WTC11 (cell line): Measurements from ENCODE around the gene KNG1. TPM values are rescaled to one million over a fixed set of nuclear protein-coding genes. Genes with fewer than 3 reads are reported as not detected.

ENCODE experiments used
- ATAC-seq: fragments of 200-7000 bp; cut with Tn5 transposase; 2 replicates; pipeline ENCODE4 v1.10.0; 2021; ENCODE audit warnings: mild to moderate bottlenecking, moderate library complexity
- CTCF ChIA-PET: fragments of 300-600 bp; sonication (Branson Sonifier 250); formaldehyde crosslinking; loops from one replicate; lab custom pipeline; 2021; ENCODE audit warnings: antibody characterized with exemption; lab: Charles Lee
- POLR2A ChIA-PET: fragments of 350-600 bp; sonication (Branson Sonifier 250); formaldehyde crosslinking; loops from one replicate; lab custom pipeline; 2021; ENCODE audit warnings: antibody characterized with exemption; lab: Charles Lee
- DNase-seq: peaks from one replicate; pipeline ENCODE4 v3.0.0; 2021; ENCODE audit warnings: low spot score
- H3K27ac Mint-ChIP-seq: 2 replicates; pipeline ENCODE4 v1.8.0; 2021; ENCODE audit warnings: mixed read lengths
- H3K27me3 Mint-ChIP-seq: 2 replicates; pipeline ENCODE4 v1.8.0; 2021; ENCODE audit warnings: low read depth, mild to moderate bottlenecking, moderate library complexity, mixed read lengths
- H3K36me3 Mint-ChIP-seq: 2 replicates; pipeline ENCODE4 v1.8.0; 2021; ENCODE audit warnings: mixed read lengths
- H3K4me1 Mint-ChIP-seq: 2 replicates; pipeline ENCODE4 v1.8.0; 2022; ENCODE audit warnings: mixed read lengths
- H3K4me3 Mint-ChIP-seq: 2 replicates; pipeline ENCODE4 v1.8.0; 2021; ENCODE audit warnings: mild to moderate bottlenecking, moderate library complexity, mixed read lengths
- H3K9me3 Mint-ChIP-seq: 2 replicates; pipeline ENCODE4 v1.8.0; 2021; ENCODE audit warnings: mixed read lengths
- CREB1 ChIP-seq: sonication (generic); formaldehyde crosslinking; IDR thresholded peaks from 2 replicates; pipeline ENCODE4 v1.8.0; 2023; ENCODE audit warnings: mild to moderate bottlenecking, missing genetic modification reagents
- CREM ChIP-seq: sonication (generic); formaldehyde crosslinking; IDR thresholded peaks from 2 replicates; pipeline ENCODE4 v1.8.1; 2022; ENCODE audit warnings: mild to moderate bottlenecking, missing genetic modification reagents, moderate library complexity
- GABPB1 ChIP-seq: sonication (generic); formaldehyde crosslinking; IDR thresholded peaks from 2 replicates; pipeline ENCODE4 v1.8.1; 2023; ENCODE audit warnings: mild to moderate bottlenecking, missing genetic modification reagents
- GRHL2 ChIP-seq: fragments of 250-450 bp; sonication (Bioruptor Pico); IDR thresholded peaks from 2 replicates; pipeline ENCODE4 v1.8.0; 2022; ENCODE audit warnings: mild to moderate bottlenecking, moderate library complexity; ENCODE audit not compliant: insufficient replicate concordance, severe bottlenecking
- HMGA2 ChIP-seq: fragments of 250-450 bp; sonication (Bioruptor Pico); IDR thresholded peaks from 2 replicates; pipeline ENCODE4 v1.4.0; 2021; ENCODE audit warnings: mild to moderate bottlenecking, moderate library complexity
- MYBL2 ChIP-seq: sonication (generic); formaldehyde crosslinking; IDR thresholded peaks from 2 replicates; pipeline ENCODE4 v1.8.1; 2023; ENCODE audit warnings: mild to moderate bottlenecking, moderate library complexity, missing genetic modification reagents
- NFE2L1 ChIP-seq: sonication (generic); formaldehyde crosslinking; IDR thresholded peaks from 2 replicates; pipeline ENCODE4 v1.8.1; 2023; ENCODE audit warnings: missing genetic modification reagents
- NR3C1 ChIP-seq: sonication (generic); formaldehyde crosslinking; conservative IDR thresholded peaks from 2 replicates; pipeline ENCODE4 v1.8.1; 2023; ENCODE audit warnings: low read depth, mild to moderate bottlenecking, missing genetic modification reagents
- SMAD4 ChIP-seq: sonication (generic); formaldehyde crosslinking; IDR thresholded peaks from 2 replicates; pipeline ENCODE4 v1.8.0; 2022; ENCODE audit warnings: mild to moderate bottlenecking, missing genetic modification reagents
- ZBTB21 ChIP-seq: sonication (generic); formaldehyde crosslinking; IDR thresholded peaks from 2 replicates; pipeline ENCODE4 v1.8.1; 2023; ENCODE audit warnings: mild to moderate bottlenecking, missing genetic modification reagents, borderline replicate concordance
- ZNF121 ChIP-seq: sonication (generic); formaldehyde crosslinking; IDR thresholded peaks from 2 replicates; pipeline ENCODE4 v1.8.0; 2023; ENCODE audit warnings: missing genetic modification reagents
- ZNF416 ChIP-seq: fragments of 250-450 bp; sonication (Bioruptor Pico); IDR thresholded peaks from 2 replicates; pipeline ENCODE4 v1.9.0; 2021; ENCODE audit warnings: mild to moderate bottlenecking, inconsistent platforms
- total RNA-seq: library from RNA; stranded (reverse); gene quantifications from 3 replicates; pipeline ENCODE4 v1.2.3, GENCODE V29; 2021
- TF ChIP-seq, protein P1 (sequence below): sonication (generic); formaldehyde crosslinking; IDR thresholded peaks from 2 replicates; pipeline ENCODE4 v1.8.0; 2022; ENCODE audit warnings: mild to moderate bottlenecking, missing genetic modification reagents
- TF ChIP-seq, protein P2 (sequence below): fragments of 250-450 bp; sonication (Bioruptor Pico); IDR thresholded peaks from 2 replicates; pipeline ENCODE4 v1.9.0; 2021; ENCODE audit warnings: mild to moderate bottlenecking
- TF ChIP-seq, protein P3 (sequence below): sonication (generic); formaldehyde crosslinking; conservative IDR thresholded peaks from 2 replicates; pipeline ENCODE4 v1.8.1; 2022; ENCODE audit warnings: mild to moderate bottlenecking, missing genetic modification reagents
- TF ChIP-seq, protein P4 (sequence below): fragments of 250-450 bp; sonication (Bioruptor Pico); IDR thresholded peaks from 2 replicates; pipeline ENCODE4 v1.9.0; 2021; ENCODE audit warnings: mild to moderate bottlenecking, borderline replicate concordance
- TF ChIP-seq, protein P5 (sequence below): fragments of 250-450 bp; sonication (Bioruptor Pico); IDR thresholded peaks from 2 replicates; pipeline ENCODE4 v1.9.0; 2021; ENCODE audit warnings: mild to moderate bottlenecking

Gene KNG1
- total RNA-seq, 1 experiment from 2014 or later = 0.13 TPM

DNA sequence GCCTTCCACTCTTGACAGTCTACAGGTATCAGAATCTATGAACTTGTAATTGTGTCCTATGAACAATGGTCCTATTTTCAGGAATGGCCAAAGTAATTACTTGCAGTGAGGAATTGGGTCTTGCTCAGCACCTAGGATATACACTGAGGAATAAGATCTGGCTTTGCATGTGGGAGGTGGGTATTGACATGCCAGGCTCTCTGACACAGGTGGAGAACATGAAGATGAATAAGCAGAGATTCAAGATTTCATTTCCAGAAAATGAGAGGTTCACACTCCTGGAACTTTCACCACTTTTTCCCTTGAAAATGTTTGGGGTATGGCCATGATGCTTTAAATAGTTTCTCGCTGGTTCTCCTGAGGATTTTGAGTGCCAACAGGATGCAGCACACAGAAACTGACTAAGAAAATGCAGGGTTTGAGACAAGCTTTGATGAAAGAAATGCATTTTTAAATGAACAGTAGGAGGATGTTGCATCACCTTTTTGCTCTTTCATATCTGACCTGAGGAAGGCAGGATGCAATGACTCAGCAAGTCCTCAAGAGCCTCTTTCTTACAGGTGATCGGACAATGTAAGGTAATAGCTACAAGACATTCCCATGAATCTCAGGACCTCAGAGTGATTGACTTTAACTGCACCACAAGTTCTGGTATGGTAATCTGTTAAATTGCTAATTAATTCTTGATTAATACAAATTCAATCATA is 47.6 kb upstream of the KNG1 start:
- Mint-ChIP-seq H3K27me3 (peaks cover 6% of the 10 kb centered on the region), H3K4me3 (no peak overlapping the region), H3K4me1 (peaks cover 22% of the 10 kb centered on the region), H3K36me3 (no peaks in the 10 kb centered on the region), H3K27ac (no peak overlapping the region), H3K9me3 (no peaks in the 10 kb centered on the region)
- ATAC-seq (no peak), DNase-seq (no peak)
- ChIA-PET CTCF (no interaction called here), POLR2A (no interaction called here)
- TF ChIP-seq CREB1 (CRISPR knock-in tag) = no peak
- TF ChIP-seq GRHL2 = no peak
- peak; percentile 59 for TF ChIP-seq GABPB1 (CRISPR knock-in tag)
- no peak for TF ChIP-seq CREM
- TF ChIP-seq, protein P1, sequence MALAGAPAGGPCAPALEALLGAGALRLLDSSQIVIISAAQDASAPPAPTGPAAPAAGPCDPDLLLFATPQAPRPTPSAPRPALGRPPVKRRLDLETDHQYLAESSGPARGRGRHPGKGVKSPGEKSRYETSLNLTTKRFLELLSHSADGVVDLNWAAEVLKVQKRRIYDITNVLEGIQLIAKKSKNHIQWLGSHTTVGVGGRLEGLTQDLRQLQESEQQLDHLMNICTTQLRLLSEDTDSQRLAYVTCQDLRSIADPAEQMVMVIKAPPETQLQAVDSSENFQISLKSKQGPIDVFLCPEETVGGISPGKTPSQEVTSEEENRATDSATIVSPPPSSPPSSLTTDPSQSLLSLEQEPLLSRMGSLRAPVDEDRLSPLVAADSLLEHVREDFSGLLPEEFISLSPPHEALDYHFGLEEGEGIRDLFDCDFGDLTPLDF (CRISPR knock-in tag) = no peak
- TF ChIP-seq NFE2L1 = peak; percentile 59; the same call in 1 of the 2 replicates

DNA sequence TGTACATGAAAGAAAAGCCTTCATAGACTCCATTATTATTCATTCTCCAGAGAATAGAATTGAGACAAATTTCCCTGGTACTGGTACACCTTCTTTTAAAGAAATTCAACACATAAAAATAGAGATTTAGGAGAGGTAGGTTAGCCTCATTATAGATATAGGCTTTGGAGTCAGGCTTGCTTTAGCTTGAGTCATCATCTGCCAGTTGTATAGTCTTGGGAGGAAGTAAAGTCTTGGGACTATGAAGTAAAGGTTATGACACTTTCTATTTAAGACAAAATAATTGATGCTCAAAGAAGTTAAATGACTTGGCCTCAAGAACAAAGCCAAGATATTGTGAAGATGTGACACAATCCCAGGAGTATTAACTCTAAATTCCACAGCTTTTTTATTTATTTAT is 47.0 kb upstream of the KNG1 start:
- Mint-ChIP-seq H3K9me3 (no peaks in the 10 kb centered on the region), H3K4me3 (no peak overlapping the region), H3K4me1 (peaks cover 16% of the 10 kb centered on the region), H3K36me3 (no peaks in the 10 kb centered on the region), H3K27ac (no peak overlapping the region), H3K27me3 (peaks cover 6% of the 10 kb centered on the region)
- no peak for DNase-seq
- ChIA-PET CTCF (no interaction called here), POLR2A (no interaction called here)
- TF ChIP-seq ZNF121 (CRISPR knock-in tag) = no peak
- TF ChIP-seq ZNF416 (CRISPR knock-in tag) = no peak
- TF ChIP-seq SMAD4 (CRISPR knock-in tag) = no peak
- ATAC-seq = no peak

DNA sequence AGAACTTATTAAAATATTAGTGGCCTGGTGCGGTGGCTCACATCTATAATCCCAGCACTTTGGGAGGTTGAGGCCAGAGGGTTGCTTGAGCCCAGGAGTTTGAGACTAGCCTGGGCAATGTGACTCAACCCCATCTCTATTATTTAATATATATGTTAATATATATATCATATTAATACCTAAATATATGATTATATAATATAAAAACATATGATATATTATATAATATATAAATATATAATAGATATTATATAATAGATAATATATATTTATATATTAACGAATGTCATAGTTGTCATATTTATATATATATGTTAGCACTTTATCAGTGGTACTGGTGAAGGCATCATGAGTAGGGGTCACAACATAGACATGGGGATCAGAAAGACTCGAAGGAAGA is 46.1 kb upstream of the KNG1 start:
- ATAC-seq (no peak), DNase-seq (no peak)
- H3K27ac Mint-ChIP-seq = no peak overlapping the region
- TF ChIP-seq SMAD4 (CRISPR knock-in tag) = no peak
- TF ChIP-seq HMGA2 = peak; percentile 93; the same call in 1 of the 2 replicates
- TF ChIP-seq, protein P2, sequence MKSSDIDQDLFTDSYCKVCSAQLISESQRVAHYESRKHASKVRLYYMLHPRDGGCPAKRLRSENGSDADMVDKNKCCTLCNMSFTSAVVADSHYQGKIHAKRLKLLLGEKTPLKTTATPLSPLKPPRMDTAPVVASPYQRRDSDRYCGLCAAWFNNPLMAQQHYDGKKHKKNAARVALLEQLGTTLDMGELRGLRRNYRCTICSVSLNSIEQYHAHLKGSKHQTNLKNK (CRISPR knock-in tag) = no peak
- no peak overlapping the region for H3K4me3 Mint-ChIP-seq
- CTCF ChIA-PET = no interaction called here
- peaks cover 7% of the 10 kb centered on the region for H3K4me1 Mint-ChIP-seq
- H3K27me3 Mint-ChIP-seq = peaks cover 6% of the 10 kb centered on the region
- no peaks in the 10 kb centered on the region for H3K36me3 Mint-ChIP-seq
- H3K9me3 Mint-ChIP-seq = no peaks in the 10 kb centered on the region
- POLR2A ChIA-PET = no interaction called here

DNA sequence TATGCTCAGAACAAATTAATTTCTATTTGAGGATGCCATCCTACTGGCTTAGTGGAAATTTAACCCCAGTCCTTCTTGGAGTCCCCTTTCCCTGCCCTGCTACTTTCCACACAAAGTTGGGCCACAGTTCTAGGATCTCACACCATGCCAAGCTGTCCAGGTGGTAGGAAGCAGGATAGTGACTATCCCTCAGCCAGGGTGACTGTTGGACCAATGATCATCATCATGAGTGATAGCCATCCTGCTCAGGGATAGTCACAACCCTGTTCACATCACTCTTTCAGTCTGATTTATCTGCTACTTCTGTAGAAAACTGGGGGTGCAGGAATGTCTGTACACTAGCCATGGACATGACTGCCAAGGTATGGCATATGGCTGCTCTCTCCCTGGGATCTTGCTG is 38.6 kb upstream of the KNG1 start:
- POLR2A ChIA-PET = no interaction called here
- H3K4me1 Mint-ChIP-seq = no peaks in the 10 kb centered on the region
- ATAC-seq = no peak
- peaks cover 20% of the 10 kb centered on the region for H3K9me3 Mint-ChIP-seq
- TF ChIP-seq, protein P3, sequence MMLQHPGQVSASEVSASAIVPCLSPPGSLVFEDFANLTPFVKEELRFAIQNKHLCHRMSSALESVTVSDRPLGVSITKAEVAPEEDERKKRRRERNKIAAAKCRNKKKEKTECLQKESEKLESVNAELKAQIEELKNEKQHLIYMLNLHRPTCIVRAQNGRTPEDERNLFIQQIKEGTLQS (CRISPR knock-in tag) = no peak
- TF ChIP-seq NR3C1 (CRISPR knock-in tag) (no peak), MYBL2 (no peak), ZBTB21 (CRISPR knock-in tag) (no peak)
- TF ChIP-seq, protein P4, sequence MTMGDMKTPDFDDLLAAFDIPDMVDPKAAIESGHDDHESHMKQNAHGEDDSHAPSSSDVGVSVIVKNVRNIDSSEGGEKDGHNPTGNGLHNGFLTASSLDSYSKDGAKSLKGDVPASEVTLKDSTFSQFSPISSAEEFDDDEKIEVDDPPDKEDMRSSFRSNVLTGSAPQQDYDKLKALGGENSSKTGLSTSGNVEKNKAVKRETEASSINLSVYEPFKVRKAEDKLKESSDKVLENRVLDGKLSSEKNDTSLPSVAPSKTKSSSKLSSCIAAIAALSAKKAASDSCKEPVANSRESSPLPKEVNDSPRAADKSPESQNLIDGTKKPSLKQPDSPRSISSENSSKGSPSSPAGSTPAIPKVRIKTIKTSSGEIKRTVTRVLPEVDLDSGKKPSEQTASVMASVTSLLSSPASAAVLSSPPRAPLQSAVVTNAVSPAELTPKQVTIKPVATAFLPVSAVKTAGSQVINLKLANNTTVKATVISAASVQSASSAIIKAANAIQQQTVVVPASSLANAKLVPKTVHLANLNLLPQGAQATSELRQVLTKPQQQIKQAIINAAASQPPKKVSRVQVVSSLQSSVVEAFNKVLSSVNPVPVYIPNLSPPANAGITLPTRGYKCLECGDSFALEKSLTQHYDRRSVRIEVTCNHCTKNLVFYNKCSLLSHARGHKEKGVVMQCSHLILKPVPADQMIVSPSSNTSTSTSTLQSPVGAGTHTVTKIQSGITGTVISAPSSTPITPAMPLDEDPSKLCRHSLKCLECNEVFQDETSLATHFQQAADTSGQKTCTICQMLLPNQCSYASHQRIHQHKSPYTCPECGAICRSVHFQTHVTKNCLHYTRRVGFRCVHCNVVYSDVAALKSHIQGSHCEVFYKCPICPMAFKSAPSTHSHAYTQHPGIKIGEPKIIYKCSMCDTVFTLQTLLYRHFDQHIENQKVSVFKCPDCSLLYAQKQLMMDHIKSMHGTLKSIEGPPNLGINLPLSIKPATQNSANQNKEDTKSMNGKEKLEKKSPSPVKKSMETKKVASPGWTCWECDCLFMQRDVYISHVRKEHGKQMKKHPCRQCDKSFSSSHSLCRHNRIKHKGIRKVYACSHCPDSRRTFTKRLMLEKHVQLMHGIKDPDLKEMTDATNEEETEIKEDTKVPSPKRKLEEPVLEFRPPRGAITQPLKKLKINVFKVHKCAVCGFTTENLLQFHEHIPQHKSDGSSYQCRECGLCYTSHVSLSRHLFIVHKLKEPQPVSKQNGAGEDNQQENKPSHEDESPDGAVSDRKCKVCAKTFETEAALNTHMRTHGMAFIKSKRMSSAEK (CRISPR knock-in tag) = no peak
- TF ChIP-seq, protein P5, sequence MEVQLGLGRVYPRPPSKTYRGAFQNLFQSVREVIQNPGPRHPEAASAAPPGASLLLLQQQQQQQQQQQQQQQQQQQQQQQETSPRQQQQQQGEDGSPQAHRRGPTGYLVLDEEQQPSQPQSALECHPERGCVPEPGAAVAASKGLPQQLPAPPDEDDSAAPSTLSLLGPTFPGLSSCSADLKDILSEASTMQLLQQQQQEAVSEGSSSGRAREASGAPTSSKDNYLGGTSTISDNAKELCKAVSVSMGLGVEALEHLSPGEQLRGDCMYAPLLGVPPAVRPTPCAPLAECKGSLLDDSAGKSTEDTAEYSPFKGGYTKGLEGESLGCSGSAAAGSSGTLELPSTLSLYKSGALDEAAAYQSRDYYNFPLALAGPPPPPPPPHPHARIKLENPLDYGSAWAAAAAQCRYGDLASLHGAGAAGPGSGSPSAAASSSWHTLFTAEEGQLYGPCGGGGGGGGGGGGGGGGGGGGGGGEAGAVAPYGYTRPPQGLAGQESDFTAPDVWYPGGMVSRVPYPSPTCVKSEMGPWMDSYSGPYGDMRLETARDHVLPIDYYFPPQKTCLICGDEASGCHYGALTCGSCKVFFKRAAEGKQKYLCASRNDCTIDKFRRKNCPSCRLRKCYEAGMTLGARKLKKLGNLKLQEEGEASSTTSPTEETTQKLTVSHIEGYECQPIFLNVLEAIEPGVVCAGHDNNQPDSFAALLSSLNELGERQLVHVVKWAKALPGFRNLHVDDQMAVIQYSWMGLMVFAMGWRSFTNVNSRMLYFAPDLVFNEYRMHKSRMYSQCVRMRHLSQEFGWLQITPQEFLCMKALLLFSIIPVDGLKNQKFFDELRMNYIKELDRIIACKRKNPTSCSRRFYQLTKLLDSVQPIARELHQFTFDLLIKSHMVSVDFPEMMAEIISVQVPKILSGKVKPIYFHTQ (CRISPR knock-in tag) = no peak
- H3K27ac Mint-ChIP-seq = no peak overlapping the region
- H3K36me3 Mint-ChIP-seq = no peaks in the 10 kb centered on the region
- DNase-seq = no peak
- H3K27me3 Mint-ChIP-seq = peaks cover 14% of the 10 kb centered on the region
- CTCF ChIA-PET = no interaction called here
- no peak overlapping the region for H3K4me3 Mint-ChIP-seq
